Mesendoderm (in vitro differentiated cells): ENCODE measurements around the gene ARID3B.

Experiments
- DNase-seq: peaks from one replicate; pipeline ENCODE4 v3.0.0; 2013
- H2AK5ac ChIP-seq: 2 replicates; pipeline ENCODE4 v1.6.1; 2013; ENCODE audit warnings: low read length, inconsistent platforms
- H2BK120ac ChIP-seq: 2 replicates; pipeline ENCODE4 v1.6.1; 2013; ENCODE audit warnings: low read depth, mild to moderate bottlenecking, low read length, moderate library complexity, mixed read lengths
- H2BK15ac ChIP-seq: replicated peaks from 2 replicates; pipeline ENCODE4 v1.6.1; 2013; ENCODE audit warnings: low read depth, mild to moderate bottlenecking, moderate library complexity
- H2BK5ac ChIP-seq: 2 replicates; pipeline ENCODE4 v1.6.1; 2013; ENCODE audit warnings: low read length, inconsistent platforms
- H3K18ac ChIP-seq: 2 replicates; pipeline ENCODE4 v1.6.1; 2013; ENCODE audit warnings: mild to moderate bottlenecking, low read length, mixed read lengths
- H3K23ac ChIP-seq: one replicate; pipeline ENCODE4 v1.6.1; 2013; ENCODE audit warnings: low read length
- H3K27ac ChIP-seq: 2 replicates; pipeline ENCODE4 v1.5.1; 2013; ENCODE audit warnings: low read depth, mild to moderate bottlenecking, inconsistent platforms, low read length, moderate library complexity
- H3K27me3 ChIP-seq: 2 replicates; pipeline ENCODE4 v1.6.1; 2013; ENCODE audit warnings: low read length, control low read depth, mild to moderate bottlenecking, inconsistent platforms; ENCODE audit not compliant: insufficient read depth, poor library complexity
- H3K36me3 ChIP-seq: 2 replicates; pipeline ENCODE4 v1.6.1; 2013; ENCODE audit warnings: low read length, inconsistent platforms; ENCODE audit not compliant: control insufficient read depth, insufficient read depth
- H3K4ac ChIP-seq: one replicate; pipeline ENCODE4 v1.6.1; 2013; ENCODE audit warnings: low read depth, mild to moderate bottlenecking, low read length, moderate library complexity
- H3K4me1 ChIP-seq: 2 replicates; pipeline ENCODE4 v1.6.1; 2013; ENCODE audit warnings: low read depth, low read length, inconsistent platforms; ENCODE audit not compliant: control insufficient read depth
- H3K4me2 ChIP-seq: 2 replicates; pipeline ENCODE4 v1.6.1; 2013; ENCODE audit warnings: low read length
- H3K4me3 ChIP-seq: 2 replicates; pipeline ENCODE4 v1.5.1; 2013; ENCODE audit warnings: mild to moderate bottlenecking, low read length
- H3K56ac ChIP-seq: one replicate; pipeline ENCODE4 v1.6.1; 2013; ENCODE audit warnings: low read length
- H3K79me1 ChIP-seq: 2 replicates; pipeline ENCODE4 v1.6.1; 2013; ENCODE audit warnings: low read length, inconsistent platforms
- H3K79me2 ChIP-seq: 2 replicates; pipeline ENCODE4 v1.6.1; 2013; ENCODE audit warnings: mild to moderate bottlenecking, low read length; ENCODE audit not compliant: control insufficient read depth, insufficient read depth
- H3K9ac ChIP-seq: 2 replicates; pipeline ENCODE4 v1.6.1; 2013; ENCODE audit warnings: low read length, inconsistent platforms
- H4K5ac ChIP-seq: one replicate; pipeline ENCODE4 v1.6.1; 2013; ENCODE audit warnings: low read length
- H4K8ac ChIP-seq: one replicate; pipeline ENCODE4 v1.6.1; 2013; ENCODE audit warnings: low read depth, mild to moderate bottlenecking, control low read depth, low read length, moderate library complexity
- WGBS: extraction: QIAGEN DNeasy Blood & Tissue Kit; methylation state at CpG from one replicate; pipeline ENCODE4 v1.1.7; 2013; ENCODE audit warnings: low lambda C conversion rate, missing lambda C conversion rate; ENCODE audit not compliant: insufficient coverage; ENCODE audit errors: extremely low coverage; 5-methylcytosine and 5-hydroxymethylcytosine counted together

The ARID3B gene

GRCh38 chr15:74612677-74613076 lies 71.7 kb downstream of the ARID3B start:
- Histone ChIP-seq H2AK5ac (no peak overlapping the region), H2BK120ac (no peak overlapping the region), H4K5ac (no peak overlapping the region), H3K4me1 (peaks cover 2% of the 10 kb centered on the region), H3K56ac (no peak overlapping the region), H3K23ac (no peak overlapping the region), H2BK15ac (no peak overlapping the region), H2BK5ac (no peak overlapping the region), H3K4ac (no peak overlapping the region), H3K79me2 (peaks cover 19% of the 10 kb centered on the region), H3K79me1 (peaks cover 10% of the 10 kb centered on the region), H3K27ac (no peak overlapping the region), H3K4me3 (no peak overlapping the region), H3K27me3 (no peaks in the 10 kb centered on the region), H3K9ac (no peak overlapping the region), H4K8ac (no peak overlapping the region), H3K4me2 (no peak overlapping the region), H3K36me3 (no peaks in the 10 kb centered on the region), H3K18ac (no peak overlapping the region)
- no CpG with 5 or more reads among the region's 2 CpGs for WGBS
- DNase-seq = no peak

- peaks cover 2% of the 10 kb centered on the region for H3K4me1 ChIP-seq
- H3K4ac ChIP-seq = no peak overlapping the region
- no peak overlapping the region for H2BK5ac ChIP-seq
- no peaks in the 10 kb centered on the region for H3K27me3 ChIP-seq
- H2BK120ac ChIP-seq = no peak overlapping the region
- no peak overlapping the region for H2AK5ac ChIP-seq
- no peak overlapping the region for H2BK15ac ChIP-seq
- peak overlapping the region; percentile 75 for H3K56ac ChIP-seq
- no peak overlapping the region for H3K9ac ChIP-seq
- H3K23ac ChIP-seq = no peak overlapping the region
- H3K79me2 ChIP-seq = peaks cover 25% of the 10 kb centered on the region
- peak; percentile 78 for DNase-seq
- H3K4me2 ChIP-seq = no peak overlapping the region
- WGBS = no CpG with 5 or more reads among the region's 6 CpGs
- H3K36me3 ChIP-seq = no peaks in the 10 kb centered on the region
- H3K18ac ChIP-seq = no peak overlapping the region
- no peak overlapping the region for H4K5ac ChIP-seq
- no peak overlapping the region for H3K4me3 ChIP-seq
- H3K27ac ChIP-seq = no peak overlapping the region
- H3K79me1 ChIP-seq = peaks cover 15% of the 10 kb centered on the region
- no peak overlapping the region for H4K8ac ChIP-seq
Observed at GRCh38 chr15:74613089-74613952, 72.3 kb downstream of the ARID3B start.

DNA sequence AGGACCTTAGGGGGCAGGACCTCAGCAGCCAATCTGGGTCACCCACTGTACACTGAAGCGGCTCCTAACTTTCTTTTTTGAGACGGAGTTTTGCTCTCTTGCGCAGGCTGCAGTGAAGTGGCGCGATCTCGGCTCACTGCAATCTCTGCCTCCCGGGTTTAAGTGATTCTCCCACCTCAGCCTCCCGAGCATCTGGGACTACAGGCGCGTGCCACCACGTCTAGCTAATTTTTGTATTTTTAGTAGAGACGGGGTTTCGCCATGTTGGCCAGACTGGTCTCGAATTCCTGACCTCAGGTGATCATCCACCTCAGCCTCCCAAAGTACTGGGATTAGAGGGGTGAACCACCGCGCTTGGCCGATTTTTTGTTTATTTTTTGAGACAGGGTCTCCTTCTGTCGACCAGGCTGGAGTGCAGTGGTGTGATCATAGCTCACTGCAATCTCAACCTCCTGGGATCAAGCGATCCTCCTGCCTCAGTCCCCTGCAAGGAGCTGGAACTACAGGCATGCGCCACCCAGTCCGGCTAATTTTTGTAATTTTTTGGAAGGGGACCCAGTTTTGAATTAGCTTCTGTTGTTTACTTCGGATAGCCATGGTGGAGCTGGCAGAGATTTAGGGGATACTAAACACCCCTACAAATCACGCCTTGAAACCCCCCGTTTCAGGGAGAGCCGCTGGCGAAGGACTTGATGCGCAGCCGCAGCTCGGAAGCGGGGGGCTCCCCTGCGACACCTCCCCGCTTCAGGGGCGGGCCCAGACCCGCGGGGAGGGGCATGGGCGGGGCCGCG lies 73.1 kb downstream of the ARID3B start:
- Histone ChIP-seq H3K79me2 (peaks cover 30% of the 10 kb centered on the region), H3K4ac (no peak overlapping the region), H3K4me3 (no peak overlapping the region), H3K27me3 (no peaks in the 10 kb centered on the region), H2BK15ac (no peak overlapping the region), H3K4me2 (peak overlapping the region; percentile 86), H2BK5ac (no peak overlapping the region), H2BK120ac (no peak overlapping the region), H3K4me1 (peaks cover 2% of the 10 kb centered on the region), H3K18ac (no peak overlapping the region), H4K8ac (no peak overlapping the region), H3K27ac (no peak overlapping the region), H3K56ac (peak overlapping the region; percentile 75), H3K9ac (peak overlapping the region; percentile 69), H3K23ac (no peak overlapping the region), H4K5ac (no peak overlapping the region), H3K36me3 (no peaks in the 10 kb centered on the region), H3K79me1 (peaks cover 20% of the 10 kb centered on the region), H2AK5ac (no peak overlapping the region)
- WGBS = no CpG with 5 or more reads among the region's 38 CpGs
- DNase-seq = peak; percentile 28

DNA sequence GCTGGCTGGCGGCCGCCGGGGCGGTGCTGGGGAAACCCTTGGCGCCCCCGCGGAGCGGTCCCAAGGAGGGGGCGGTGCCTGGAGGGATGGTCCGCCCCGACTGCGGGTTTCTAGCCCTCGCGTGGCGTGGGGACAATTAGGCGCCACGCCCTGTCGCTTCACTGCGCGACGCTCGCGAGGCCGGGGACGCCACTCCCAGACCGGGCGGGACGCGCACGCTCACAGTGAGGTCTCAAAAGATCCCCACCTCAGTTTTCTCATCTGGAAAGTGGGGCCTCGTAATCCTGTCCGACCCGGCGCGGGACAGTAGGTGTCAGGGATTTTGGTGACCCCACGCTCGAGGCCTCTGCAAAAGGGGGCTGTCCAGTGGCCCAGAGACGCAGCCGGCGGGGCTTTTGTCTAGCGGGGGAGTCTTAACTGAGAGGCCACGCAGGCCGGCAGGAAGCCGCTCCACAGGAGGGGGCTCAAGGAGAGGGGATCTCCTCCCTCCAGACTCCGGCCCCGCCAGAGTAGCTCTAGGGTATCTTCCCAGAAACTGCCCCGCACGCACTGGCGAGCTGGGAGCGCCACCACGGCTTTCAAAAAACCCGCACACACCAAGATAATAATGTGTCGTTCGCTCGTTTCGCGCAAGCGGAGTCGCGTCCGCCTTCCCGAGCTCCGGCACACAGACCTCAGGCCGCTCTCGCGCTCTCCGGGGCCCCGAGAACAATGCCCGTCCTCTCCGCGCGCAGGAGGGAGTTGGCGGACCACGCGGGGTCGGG lies 73.9 kb downstream of the ARID3B start:
- no peak overlapping the region for H4K5ac ChIP-seq
- peak overlapping the region; percentile 62 for H3K4me3 ChIP-seq
- H3K18ac ChIP-seq = peak overlapping the region; percentile 24
- WGBS = no CpG with 5 or more reads among the region's 76 CpGs
- H2AK5ac ChIP-seq = no peak overlapping the region
- no peak overlapping the region for H2BK5ac ChIP-seq
- H3K79me1 ChIP-seq = peaks cover 20% of the 10 kb centered on the region
- H3K79me2 ChIP-seq = peaks cover 30% of the 10 kb centered on the region
- H3K27me3 ChIP-seq = no peaks in the 10 kb centered on the region
- H3K4me2 ChIP-seq = peak overlapping the region; percentile 91
- no peak overlapping the region for H2BK15ac ChIP-seq
- no peak overlapping the region for H2BK120ac ChIP-seq
- H3K23ac ChIP-seq = no peak overlapping the region
- peaks cover 2% of the 10 kb centered on the region for H3K4me1 ChIP-seq
- peak overlapping the region; percentile 90 for H3K9ac ChIP-seq
- no peaks in the 10 kb centered on the region for H3K36me3 ChIP-seq
- H3K4ac ChIP-seq = peak overlapping the region; percentile 64
- H3K56ac ChIP-seq = peak overlapping the region; percentile 91
- no peak overlapping the region for H4K8ac ChIP-seq
- H3K27ac ChIP-seq = peak overlapping the region; percentile 93
- peak; percentile 77 for DNase-seq

DNA sequence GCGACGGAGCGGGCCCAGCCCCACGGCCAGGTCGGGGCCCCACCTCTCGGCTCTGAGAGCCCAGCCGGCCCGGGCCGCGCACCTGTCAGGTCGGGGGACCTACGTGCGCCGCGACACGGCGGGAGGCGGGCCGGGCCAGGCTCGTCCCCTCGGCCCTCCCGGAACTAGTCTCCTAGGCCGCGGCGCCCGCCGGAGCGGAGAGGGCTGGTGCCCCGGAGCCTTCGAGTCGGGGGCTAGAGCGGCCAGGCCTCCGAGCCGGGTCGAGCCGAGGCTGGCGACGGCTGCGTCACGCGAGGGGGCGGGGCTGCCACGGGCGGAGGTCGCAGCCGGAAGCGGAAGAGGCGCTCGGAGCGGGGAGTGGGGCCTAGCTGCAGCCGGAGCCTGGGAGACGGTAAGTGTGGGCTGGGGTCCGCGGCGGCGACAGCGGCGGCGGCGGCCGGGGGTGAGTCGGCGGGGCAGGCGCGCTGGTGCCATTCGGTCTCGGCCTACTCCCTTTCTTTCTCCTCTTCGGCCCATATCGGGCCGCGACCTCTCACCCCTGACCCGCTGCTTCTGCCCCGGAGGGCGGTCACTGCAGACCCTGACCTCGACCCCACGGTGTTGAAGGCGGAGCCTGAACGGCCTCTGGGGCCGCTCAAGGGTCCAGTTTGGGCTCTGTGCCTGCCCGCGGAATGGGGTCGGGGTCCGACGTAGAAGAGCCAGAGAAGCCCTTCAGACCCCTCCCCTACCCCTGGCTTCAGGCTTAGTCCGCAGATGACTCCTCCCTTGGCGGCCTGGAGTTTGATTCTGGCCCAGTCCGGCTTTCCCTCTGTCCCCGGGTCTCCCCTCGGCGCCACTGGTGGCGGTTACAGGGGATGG lies 74.7 kb downstream of the ARID3B start, which contains the start of gene CLK3:
Gene CLK3, plus strand, starts transcription at position 329 of the 858 bp plus-strand sequence. CDS start 3,361 bp downstream, outside the sequence.
- no peaks in the 10 kb centered on the region for H3K36me3 ChIP-seq
- H4K8ac ChIP-seq = no peak within 1 kb of the TSS
- WGBS = no CpG with 5 or more reads among the region's 91 CpGs
- peak; percentile 97 for DNase-seq
- peak within 1 kb of the TSS; percentile 46 for H3K18ac ChIP-seq
- peak within 1 kb of the TSS; percentile 64 for H3K4ac ChIP-seq
- no peak within 1 kb of the TSS for H2AK5ac ChIP-seq
- H3K79me2 ChIP-seq = peaks cover 30% of the 10 kb centered on the region
- H2BK120ac ChIP-seq = no peak within 1 kb of the TSS
- H3K4me2 ChIP-seq = peak within 1 kb of the TSS; percentile 91
- no peak within 1 kb of the TSS for H2BK15ac ChIP-seq
- H3K23ac ChIP-seq = peak within 1 kb of the TSS; percentile 67
- H3K4me3 ChIP-seq = peak within 1 kb of the TSS; percentile 85
- H3K79me1 ChIP-seq = peaks cover 20% of the 10 kb centered on the region
- H3K27ac ChIP-seq = peak within 1 kb of the TSS; percentile 93
- H4K5ac ChIP-seq = no peak within 1 kb of the TSS
- H3K9ac ChIP-seq = peak within 1 kb of the TSS; percentile 96
- no peak within 1 kb of the TSS for H2BK5ac ChIP-seq
- H3K27me3 ChIP-seq = no peaks in the 10 kb centered on the region
- peaks cover 2% of the 10 kb centered on the region for H3K4me1 ChIP-seq
- H3K56ac ChIP-seq = peak within 1 kb of the TSS; percentile 91
